GM18526 (cell line): Measurements from ENCODE around the gene DUSP23.

Experiments used
- POLR2A ChIP-seq: IDR thresholded peaks from 3 replicates; pipeline ENCODE4 v1.6.1; 2011; ENCODE audit not compliant: insufficient read length; ENCODE audit errors: extremely low read depth

The DUSP23 gene

GRCh38 chr1:159775716-159776115, 5.0 kb upstream of the DUSP23 start:
- no peak for TF ChIP-seq POLR2A

DNA sequence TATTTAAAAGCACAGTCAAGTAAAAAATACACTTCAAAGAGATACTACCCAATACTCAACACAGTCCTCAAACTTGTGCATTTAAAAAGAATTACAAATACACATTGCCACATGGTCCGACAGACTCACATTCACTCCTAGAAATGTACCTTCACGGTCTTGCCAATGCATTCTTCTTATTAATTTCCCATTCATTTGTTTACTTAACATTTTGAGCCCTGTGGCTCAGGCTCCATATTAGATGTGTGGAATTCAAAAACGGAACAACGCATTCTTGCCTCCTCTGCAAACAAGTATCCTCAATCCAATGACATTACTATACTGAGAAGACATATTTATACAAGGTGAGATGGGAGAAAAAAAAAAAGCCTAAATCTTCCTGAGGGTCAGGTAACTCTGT, 2.5 kb upstream of the DUSP23 start:
- TF ChIP-seq POLR2A: no peak

GRCh38 chr1:159779403-159779851, 1.3 kb upstream of the DUSP23 start:
- TF ChIP-seq POLR2A: no peak

- no peak for TF ChIP-seq POLR2A
These were observed 1.2 kb downstream of the DUSP23 start for GRCh38 chr1:159781992-159782391.

DNA sequence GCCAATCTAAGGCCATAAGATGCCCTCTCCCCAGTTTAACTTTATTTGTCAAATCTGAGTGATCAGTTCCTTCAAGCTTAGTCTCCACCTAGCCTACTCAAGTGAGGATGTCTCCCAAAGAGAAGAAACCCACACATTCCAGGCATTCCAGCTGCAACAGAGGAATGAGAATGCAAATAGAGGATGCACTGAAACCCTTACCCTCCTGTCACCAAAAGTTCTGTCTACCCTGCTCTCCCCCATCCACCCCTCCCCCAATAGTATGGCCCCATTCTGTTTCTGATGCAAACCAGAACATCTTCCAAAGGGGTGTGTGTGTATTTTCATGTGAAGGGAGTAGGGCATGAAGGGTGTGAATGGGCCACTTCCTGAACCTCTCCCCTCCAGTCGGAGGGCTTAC, 3.0 kb downstream of the DUSP23 start:
- no peak for TF ChIP-seq POLR2A

GRCh38 chr1:159786465-159786864, 5.7 kb downstream of the DUSP23 start:
- TF ChIP-seq POLR2A: no peak

DNA sequence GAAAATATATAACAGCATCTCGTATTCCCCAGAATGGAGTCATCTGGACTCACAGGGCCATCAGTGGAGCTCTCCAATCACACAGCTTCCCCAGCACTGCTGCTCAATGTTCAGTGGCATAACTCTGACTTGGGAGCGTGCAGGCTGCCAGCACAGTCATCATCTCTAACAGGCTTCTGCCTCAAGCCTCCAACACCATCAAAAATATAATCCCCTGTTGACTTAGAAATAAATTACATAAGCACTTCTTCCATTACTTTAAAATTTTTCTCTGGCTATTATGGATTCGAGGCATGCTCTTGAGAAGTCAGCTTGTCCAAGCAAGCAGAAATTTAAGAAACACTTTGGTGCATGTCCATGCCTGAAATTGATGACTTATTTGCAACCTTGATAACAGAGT, 6.2 kb downstream of the DUSP23 start:
- no peak for TF ChIP-seq POLR2A

DNA sequence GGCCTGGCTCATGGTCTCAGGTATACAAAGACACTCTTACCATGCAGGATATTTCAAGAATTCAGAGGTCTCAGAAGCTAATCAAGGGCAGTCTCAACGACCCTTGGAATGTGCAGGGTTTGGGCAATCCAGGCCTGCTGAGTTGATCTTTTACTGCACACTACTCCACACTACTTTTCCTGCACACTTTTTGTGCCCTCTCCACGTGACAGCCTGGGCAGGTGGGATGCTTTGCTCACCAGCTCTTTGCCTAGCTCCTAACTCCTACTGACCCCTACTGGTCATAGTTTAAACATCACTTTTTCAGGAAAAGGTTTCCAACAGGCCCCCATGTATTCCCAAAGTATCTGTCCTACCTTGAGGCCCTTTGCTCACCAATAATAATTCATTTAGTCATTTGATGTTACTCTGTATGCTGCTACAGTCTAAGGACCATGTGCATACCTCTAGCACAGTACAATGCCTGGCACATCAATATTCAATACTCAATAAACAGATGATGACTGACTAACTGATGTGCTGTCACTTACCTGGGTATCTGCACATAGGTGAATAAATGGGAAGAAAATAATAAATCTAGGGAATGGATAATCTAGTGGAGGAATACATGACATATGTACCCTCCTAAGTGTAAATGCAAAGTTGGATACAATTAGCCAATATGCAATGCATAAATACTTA, 9.6 kb downstream of the DUSP23 start:
- TF ChIP-seq POLR2A: no peak

- no peak for TF ChIP-seq POLR2A
These were observed 10.3 kb downstream of the DUSP23 start for GRCh38 chr1:159791031-159791430.

DNA sequence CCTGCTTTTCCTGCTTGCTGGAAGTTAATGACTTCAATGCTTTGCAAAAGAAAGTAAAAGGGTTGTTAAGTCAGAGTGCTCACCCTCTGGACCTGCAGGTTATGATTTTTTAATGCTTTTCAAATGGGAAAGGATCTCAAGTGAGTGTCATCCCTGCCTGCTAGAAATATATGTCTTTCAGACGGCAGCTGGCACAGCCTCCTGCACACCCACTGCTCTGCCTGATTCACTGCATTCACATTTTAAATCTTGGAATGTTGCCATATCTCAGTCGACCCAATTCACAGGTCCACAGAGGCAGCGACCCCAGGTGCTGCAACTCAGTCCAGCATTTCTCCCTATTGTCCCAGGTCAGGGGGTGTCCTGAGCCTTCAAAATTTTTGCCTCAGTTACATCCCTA, 10.7 kb downstream of the DUSP23 start:
- no peak for TF ChIP-seq POLR2A

GRCh38 chr1:159795534-159795933, 14.8 kb downstream of the DUSP23 start:
- no peak for TF ChIP-seq POLR2A

DNA sequence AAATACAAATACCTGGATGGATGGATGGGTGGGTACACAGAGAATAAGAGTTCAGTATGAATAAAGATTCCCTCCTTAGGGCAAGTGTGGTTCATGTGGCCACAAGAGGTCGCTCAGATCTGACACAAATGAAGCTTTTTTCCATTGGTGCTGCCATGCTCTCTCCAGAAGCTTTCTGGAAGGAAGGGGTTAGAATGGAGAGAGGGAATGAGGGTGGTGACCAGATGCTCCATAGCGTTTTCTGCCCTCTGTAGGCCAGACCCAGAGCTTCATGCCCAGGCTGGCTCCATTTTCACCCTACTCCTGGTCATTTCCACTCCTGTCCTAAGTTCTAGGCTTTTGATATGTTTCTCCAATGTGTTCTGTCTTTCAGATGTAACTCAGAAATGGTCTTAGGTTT, 18.1 kb downstream of the DUSP23 start:
- TF ChIP-seq POLR2A: no peak

DNA sequence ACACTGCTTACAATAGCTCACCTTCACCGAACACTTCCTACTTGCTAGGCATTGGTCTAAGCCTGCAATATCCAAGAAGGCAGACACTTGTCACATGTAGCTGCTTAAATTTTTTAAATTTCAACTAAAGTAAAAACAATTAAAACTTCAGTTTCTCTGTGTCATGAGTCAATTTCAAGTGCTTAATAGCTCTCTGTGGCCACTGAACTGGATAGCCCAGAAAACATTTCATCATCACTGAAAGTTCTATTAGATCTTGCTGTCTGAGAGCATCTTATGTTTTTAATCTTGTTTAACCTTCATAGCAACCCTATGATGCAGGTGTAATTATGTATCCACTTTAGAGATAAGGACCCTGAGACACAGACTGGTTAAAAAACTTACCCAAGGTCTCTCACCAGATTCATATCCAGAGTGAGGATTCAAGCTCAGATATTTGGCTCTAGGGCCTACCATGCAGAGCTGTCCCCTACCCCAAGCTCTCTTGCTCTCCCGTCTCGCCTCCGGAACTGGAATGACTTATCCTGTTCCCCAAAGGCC, 18.8 kb downstream of the DUSP23 start:
- TF ChIP-seq POLR2A: no peak

DNA sequence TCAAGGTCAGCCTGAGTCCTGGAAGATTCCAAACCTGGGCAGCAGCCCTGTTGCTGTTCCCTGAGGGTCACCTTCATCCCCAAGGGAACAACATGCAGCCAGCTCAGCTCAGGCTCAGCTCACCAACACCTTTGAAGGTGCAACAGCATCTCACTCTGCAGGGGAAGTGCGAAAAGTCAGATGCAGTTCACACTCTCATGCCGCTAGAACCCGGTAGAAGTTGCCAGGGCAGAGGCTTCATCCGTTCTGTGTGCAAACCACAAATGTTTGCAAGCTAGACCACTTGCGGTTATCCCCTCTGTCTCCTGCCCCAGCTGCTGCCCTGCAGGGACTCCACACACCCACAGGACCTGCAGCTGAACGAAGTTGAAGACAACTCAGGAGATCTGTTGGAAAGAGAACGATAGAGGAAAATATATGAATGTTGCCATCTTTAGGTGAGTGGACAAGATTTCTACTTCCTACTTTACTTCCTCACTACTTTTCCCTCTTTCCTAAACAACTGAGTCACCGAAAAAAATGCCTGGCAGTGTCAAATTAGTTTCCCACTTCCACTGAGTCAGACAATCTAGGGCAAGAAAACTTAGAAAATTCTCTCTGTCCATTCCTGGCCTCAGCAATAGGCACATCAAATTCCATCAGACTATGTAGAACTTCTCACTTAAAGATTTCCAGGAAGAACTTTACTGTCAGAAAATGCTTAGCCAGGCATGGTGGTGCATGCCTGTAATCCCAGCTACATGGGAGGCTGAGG, 19.6 kb downstream of the DUSP23 start:
- no peak for TF ChIP-seq POLR2A

GRCh38 chr1:159802111-159802510, 21.3 kb downstream of the DUSP23 start, which contains the start of gene FCRL6:
TSS of gene FCRL6 (plus strand) at chr1:159802360. CDS start at chr1:159802425, 65 bp downstream.
- no peak for TF ChIP-seq POLR2A

DNA sequence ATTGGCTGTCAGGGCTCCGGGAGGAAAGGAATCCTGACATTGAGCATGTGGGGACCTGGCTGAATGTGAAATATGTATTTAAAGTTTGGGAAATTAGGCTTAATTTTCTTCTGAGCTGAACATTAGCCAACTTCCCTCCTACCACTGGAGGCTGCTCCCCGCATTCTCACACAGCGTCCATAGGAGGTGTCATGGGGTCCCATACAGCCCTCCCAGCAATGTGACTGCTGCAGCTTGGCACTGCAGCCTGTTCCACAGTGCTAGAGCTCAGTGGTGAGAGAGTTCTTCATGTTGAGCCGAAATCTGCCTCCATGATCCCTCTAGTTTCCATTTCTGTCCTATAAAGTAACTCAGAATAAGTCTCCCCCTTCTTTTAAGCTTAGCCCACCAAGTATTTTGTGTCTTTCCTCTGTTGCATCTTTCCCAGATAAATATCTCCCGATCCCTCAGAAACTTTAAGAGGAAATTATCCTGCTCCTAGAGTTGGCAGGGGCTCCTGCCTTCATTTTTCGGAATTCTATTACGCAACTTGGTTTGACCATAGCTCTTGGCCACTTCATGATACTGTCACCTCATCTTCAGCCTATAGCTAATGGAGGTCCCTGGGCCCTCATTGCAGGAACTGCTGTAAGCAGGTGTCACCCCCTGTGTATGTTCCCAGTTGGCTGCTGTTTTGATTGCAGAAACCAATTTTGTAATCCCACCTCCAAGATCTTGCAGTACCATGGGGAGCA, 23.4 kb downstream of the DUSP23 start:
- TF ChIP-seq POLR2A: no peak

DNA sequence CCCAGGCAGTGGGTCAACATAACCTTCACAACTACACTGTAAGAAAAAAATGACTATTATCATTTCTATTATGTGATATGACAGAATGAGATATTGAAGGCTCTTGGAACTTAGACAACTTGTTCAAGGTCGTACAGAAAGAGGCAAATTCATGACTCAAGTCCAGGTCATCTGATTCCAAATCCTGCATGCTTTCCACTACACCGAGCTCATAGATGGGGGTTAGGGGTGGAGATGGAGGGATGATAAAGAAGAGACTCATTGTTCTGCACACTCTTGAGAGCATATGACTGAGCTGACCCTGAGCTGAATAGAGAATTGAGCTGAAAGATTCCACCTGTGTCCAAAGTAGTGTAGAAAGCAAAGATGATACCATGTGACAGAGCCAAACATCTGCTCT, 24.2 kb downstream of the DUSP23 start:
- TF ChIP-seq POLR2A: no peak
